ENCODE measurements around the gene OR9Q1.

The OR9Q1 gene

DNA sequence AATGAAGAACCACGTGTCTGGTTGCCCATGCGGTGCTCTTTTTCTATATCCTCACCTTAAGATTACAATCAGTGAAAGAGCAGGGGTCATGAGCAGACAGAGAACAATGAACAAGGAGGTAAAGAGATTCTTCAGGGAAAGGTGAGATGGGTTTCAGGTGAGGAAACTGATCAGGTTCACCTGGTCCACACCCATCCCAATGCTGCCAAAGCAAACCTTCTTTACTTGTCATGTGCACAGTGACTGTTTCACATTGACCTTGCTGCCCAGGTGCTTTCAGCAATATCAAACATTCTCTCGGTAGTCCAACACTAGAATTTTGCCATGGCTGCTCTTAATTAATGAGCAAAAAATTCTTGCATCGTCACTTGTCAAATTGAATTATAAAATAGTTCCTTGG lies 140.7 kb downstream of the OR9Q1 start:
- CTCF ChIA-PET: no interaction called here
- TF ChIP-seq TARDBP (IDR thresholded peaks at IDR 0.05) (no peak), FOXA1 (IDR thresholded peaks at IDR 0.05) (no peak), SUZ12 (IDR thresholded peaks at IDR 0.05) (no peak), FOXM1 (IDR thresholded peaks at IDR 0.05; ENCODE audit: borderline replicate concordance) (no peak), CTBP1 (IDR thresholded peaks at IDR 0.05; ENCODE audit: borderline replicate concordance) (no peak), HDGF (IDR thresholded peaks at IDR 0.05; ENCODE audit: borderline replicate concordance) (no peak), NFRKB (IDR thresholded peaks at IDR 0.05) (no peak), FOXK2 (IDR thresholded peaks at IDR 0.05) (no peak), ZNF384 (IDR thresholded peaks at IDR 0.05) (no peak), BHLHE40 (IDR thresholded peaks at IDR 0.05; ENCODE audit: borderline replicate concordance) (no peak), L3MBTL2 (conservative IDR thresholded peaks at IDR 0.05) (no peak), PKNOX1 (IDR thresholded peaks at IDR 0.05) (no peak), ARNT (IDR thresholded peaks at IDR 0.05) (no peak), ELF4 (IDR thresholded peaks at IDR 0.05) (no peak), SP1 (IDR thresholded peaks at IDR 0.05) (no peak), LEF1 (IDR thresholded peaks at IDR 0.05; ENCODE audit: borderline replicate concordance) (no peak)
- DNase-seq (ENCODE audit: extremely low spot score): no peak
- POLR2A ChIA-PET: no interaction called here

GRCh38 chr11:58164990-58165389 lies 141.3 kb downstream of the OR9Q1 start:
- ChIA-PET CTCF (no interaction called here), POLR2A (no interaction called here)
- DNase-seq (ENCODE audit: extremely low spot score): no peak
- no peak for TF ChIP-seq L3MBTL2 (conservative IDR thresholded peaks at IDR 0.05)
- no peak for TF ChIP-seq BHLHE40 (IDR thresholded peaks at IDR 0.05; ENCODE audit: borderline replicate concordance)
- TF ChIP-seq ZNF384 (IDR thresholded peaks at IDR 0.05): no peak
- no peak for TF ChIP-seq LEF1 (IDR thresholded peaks at IDR 0.05; ENCODE audit: borderline replicate concordance)
- TF ChIP-seq CTBP1 (IDR thresholded peaks at IDR 0.05; ENCODE audit: borderline replicate concordance): no peak
- TF ChIP-seq SUZ12 (IDR thresholded peaks at IDR 0.05): no peak

DNA sequence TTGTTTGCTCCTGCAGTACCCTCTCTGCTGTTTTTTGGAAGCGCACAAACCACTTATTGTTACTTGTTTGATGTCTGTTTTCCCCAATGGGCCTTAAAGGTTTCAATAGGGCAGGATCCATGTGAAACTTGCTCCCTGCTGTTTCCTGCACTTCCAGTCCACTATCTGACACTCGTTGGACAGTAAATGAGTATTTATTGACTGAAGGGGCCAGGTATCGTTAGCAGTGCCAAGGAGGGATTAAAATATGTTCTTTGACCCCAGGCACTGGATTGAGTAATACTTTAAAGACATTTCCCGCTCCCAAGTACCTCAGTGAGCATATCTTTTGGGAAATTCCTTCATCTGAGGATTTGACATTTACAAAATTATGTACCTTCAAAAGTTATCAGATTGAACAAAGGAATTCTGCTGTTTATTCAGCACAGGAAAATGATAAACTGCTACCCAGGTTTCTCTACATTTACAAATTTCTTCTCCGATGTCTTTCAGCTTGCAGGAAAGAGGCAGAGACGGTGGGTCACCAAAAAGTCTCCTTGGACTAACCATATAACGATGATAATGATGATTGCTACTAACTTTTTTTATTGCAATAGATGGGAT lies 141.9 kb downstream of the OR9Q1 start:
- no peak for TF ChIP-seq TARDBP (IDR thresholded peaks at IDR 0.05)
- TF ChIP-seq HDGF (IDR thresholded peaks at IDR 0.05; ENCODE audit: borderline replicate concordance): no peak
- no peak for TF ChIP-seq SP1 (IDR thresholded peaks at IDR 0.05)
- no peak for TF ChIP-seq FOXA1 (IDR thresholded peaks at IDR 0.05)
- no peak for TF ChIP-seq ELF4 (IDR thresholded peaks at IDR 0.05)
- TF ChIP-seq PKNOX1 (IDR thresholded peaks at IDR 0.05): no peak
- ChIA-PET POLR2A (no interaction called here), CTCF (no interaction called here)
- DNase-seq (ENCODE audit: extremely low spot score): no peak

- no peak for DNase-seq (ENCODE audit: extremely low spot score)
- ChIA-PET CTCF (no interaction called here), POLR2A (no interaction called here)
- TF ChIP-seq TARDBP (IDR thresholded peaks at IDR 0.05) (no peak), PKNOX1 (IDR thresholded peaks at IDR 0.05) (no peak), HDGF (IDR thresholded peaks at IDR 0.05; ENCODE audit: borderline replicate concordance) (no peak), LEF1 (IDR thresholded peaks at IDR 0.05; ENCODE audit: borderline replicate concordance) (no peak), BHLHE40 (IDR thresholded peaks at IDR 0.05; ENCODE audit: borderline replicate concordance) (no peak), FOXK2 (IDR thresholded peaks at IDR 0.05) (no peak), FOXM1 (IDR thresholded peaks at IDR 0.05; ENCODE audit: borderline replicate concordance) (no peak), ZNF384 (IDR thresholded peaks at IDR 0.05) (no peak), SP1 (IDR thresholded peaks at IDR 0.05) (no peak), FOXA1 (IDR thresholded peaks at IDR 0.05) (no peak), ELF4 (IDR thresholded peaks at IDR 0.05) (no peak), CTBP1 (IDR thresholded peaks at IDR 0.05; ENCODE audit: borderline replicate concordance) (no peak), NFRKB (IDR thresholded peaks at IDR 0.05) (no peak), SUZ12 (IDR thresholded peaks at IDR 0.05) (no peak)
Observed at GRCh38 chr11:58177409-58178054, 153.9 kb downstream of the OR9Q1 start.

- CTCF ChIA-PET: no interaction called here
- DNase-seq (ENCODE audit: extremely low spot score): no peak
- TF ChIP-seq PKNOX1 (IDR thresholded peaks at IDR 0.05) (no peak), NFRKB (IDR thresholded peaks at IDR 0.05) (no peak), SUZ12 (IDR thresholded peaks at IDR 0.05) (no peak), L3MBTL2 (conservative IDR thresholded peaks at IDR 0.05) (no peak), TARDBP (IDR thresholded peaks at IDR 0.05) (no peak), BHLHE40 (IDR thresholded peaks at IDR 0.05; ENCODE audit: borderline replicate concordance) (no peak), FOXA1 (IDR thresholded peaks at IDR 0.05) (no peak), CTBP1 (IDR thresholded peaks at IDR 0.05; ENCODE audit: borderline replicate concordance) (no peak), HDGF (IDR thresholded peaks at IDR 0.05; ENCODE audit: borderline replicate concordance) (no peak), ELF4 (IDR thresholded peaks at IDR 0.05) (no peak), FOXK2 (IDR thresholded peaks at IDR 0.05) (no peak), LEF1 (IDR thresholded peaks at IDR 0.05; ENCODE audit: borderline replicate concordance) (no peak), ARNT (IDR thresholded peaks at IDR 0.05) (no peak), ZNF384 (IDR thresholded peaks at IDR 0.05) (no peak), SP1 (IDR thresholded peaks at IDR 0.05) (no peak), FOXM1 (IDR thresholded peaks at IDR 0.05; ENCODE audit: borderline replicate concordance) (no peak)
- POLR2A ChIA-PET: no interaction called here
Observed at GRCh38 chr11:58178444-58178843, 154.8 kb downstream of the OR9Q1 start.

All from HEK293T (cell line).